ENCODE measurements around the gene DTNBP1.

GRCh38 chr6:15530411-15530810 lies 132.4 kb downstream of the DTNBP1 start:
- TF ChIP-seq YY1 (IDR thresholded peaks at IDR 0.05; ENCODE audit: insufficient read depth, insufficient read length) (no peak), ZNF274 (IDR thresholded peaks at IDR 0.05; ENCODE audit: low read depth, low read length) (no peak), SUZ12 (IDR thresholded peaks at IDR 0.05; ENCODE audit: extremely low read depth, insufficient read depth, insufficient read length) (no peak)

All from NT2/D1 (cell line).